ENCODE measurements around the gene G6PC1.
"Not testable (repeated sequence)": the region's sequence is repeated elsewhere in the genome, so short reads cannot be mapped to it uniquely, and the experiment has no call there.

G6PC1 gene

DNA sequence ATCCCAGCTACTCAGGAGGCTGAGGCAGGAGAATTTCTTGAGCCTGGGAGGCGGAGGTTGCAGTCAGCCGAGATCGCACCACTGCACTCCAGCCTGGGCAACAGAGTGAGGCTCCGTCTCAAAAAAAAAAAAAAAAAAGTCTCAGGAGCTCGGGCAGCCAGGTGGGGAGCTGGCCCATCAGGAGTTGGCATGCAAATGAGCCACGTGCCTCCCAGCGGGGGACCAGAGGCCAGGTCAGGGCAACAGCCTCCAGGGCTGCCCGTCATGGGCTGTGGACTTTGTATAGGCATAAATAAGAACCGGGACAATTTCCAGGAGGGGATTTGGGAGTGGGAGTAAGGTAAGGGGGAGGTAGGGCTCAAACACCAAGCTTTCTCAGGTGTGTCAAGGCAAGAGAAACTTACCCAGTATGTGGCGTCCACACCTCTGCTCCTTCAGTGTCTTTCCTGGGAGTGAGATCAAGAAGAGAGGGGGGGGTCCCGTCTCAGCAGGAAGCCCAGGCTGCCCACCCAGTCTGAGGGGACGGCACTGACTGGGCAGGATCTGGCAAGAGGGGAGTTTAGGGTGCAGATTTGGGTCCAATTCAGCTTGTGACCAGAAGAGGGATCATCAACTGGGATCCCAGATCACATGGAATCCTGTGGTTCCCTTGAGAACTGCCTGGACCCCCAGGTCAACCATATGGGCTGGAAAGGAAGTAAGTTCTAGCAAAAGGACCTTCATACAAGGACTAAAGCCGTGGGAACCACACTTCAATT, 22.3 kb upstream of the G6PC1 start:
- TF ChIP-seq, protein P1, sequence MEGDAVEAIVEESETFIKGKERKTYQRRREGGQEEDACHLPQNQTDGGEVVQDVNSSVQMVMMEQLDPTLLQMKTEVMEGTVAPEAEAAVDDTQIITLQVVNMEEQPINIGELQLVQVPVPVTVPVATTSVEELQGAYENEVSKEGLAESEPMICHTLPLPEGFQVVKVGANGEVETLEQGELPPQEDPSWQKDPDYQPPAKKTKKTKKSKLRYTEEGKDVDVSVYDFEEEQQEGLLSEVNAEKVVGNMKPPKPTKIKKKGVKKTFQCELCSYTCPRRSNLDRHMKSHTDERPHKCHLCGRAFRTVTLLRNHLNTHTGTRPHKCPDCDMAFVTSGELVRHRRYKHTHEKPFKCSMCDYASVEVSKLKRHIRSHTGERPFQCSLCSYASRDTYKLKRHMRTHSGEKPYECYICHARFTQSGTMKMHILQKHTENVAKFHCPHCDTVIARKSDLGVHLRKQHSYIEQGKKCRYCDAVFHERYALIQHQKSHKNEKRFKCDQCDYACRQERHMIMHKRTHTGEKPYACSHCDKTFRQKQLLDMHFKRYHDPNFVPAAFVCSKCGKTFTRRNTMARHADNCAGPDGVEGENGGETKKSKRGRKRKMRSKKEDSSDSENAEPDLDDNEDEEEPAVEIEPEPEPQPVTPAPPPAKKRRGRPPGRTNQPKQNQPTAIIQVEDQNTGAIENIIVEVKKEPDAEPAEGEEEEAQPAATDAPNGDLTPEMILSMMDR (IDR thresholded peaks at IDR 0.05), result no peak
- H3K27ac ChIP-seq, result no peak overlapping the region
- H3K4me1 ChIP-seq (ENCODE audit: control insufficient read depth in 1 of 2, insufficient read depth in 1 of 2, low read depth in 1 of 2, low read length in 1 of 2), result no peaks in the 10 kb centered on the region
- H3K36me3 ChIP-seq, result peaks cover 85% of the 10 kb centered on the region
- no peaks in the 10 kb centered on the region for H3K9me3 ChIP-seq
- no peak overlapping the region for H3K4me3 ChIP-seq (ENCODE audit: low read depth in 1 of 2, low read length in 1 of 2)
- no peaks in the 10 kb centered on the region for H3K27me3 ChIP-seq

DNA sequence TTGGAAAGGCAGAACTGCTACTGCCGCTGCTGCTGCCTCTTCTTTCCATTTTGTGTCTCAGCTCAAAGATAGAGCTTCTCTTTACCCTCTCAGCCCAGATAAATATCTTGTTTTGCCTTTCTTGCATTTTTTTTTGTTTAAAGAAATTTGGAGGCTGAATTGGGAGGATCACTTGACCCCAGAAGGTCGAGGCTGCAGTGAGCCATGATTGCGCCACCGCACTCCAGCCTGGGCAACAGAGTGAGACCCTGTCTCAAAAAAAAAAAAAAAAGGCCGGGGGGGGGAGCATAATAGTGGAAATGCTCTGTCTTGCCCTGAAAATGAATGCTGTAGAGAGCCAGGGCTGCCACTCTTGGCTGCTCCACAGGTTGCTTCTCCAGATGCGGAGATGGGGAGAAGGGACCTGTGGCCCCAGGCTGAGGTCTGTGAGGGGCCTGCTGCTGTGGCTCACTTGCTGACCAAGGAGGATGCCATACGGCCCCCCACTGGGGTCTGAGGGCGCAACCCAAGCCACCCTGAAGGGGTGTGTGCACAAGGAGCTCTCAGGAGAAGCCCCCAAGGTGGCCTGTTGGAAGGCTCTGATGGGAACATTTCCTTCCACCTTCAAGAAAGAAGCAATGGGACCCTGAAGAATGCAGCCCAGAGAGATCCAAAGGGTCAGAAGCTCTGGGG, 21.5 kb upstream of the G6PC1 start:
- no peak overlapping the region for H3K27ac ChIP-seq
- H3K27me3 ChIP-seq, result no peaks in the 10 kb centered on the region
- H3K9me3 ChIP-seq, result no peaks in the 10 kb centered on the region
- TF ChIP-seq, protein P1 (IDR thresholded peaks at IDR 0.05), result no peak
- H3K36me3 ChIP-seq, result peaks cover 78% of the 10 kb centered on the region
- peaks cover 7% of the 10 kb centered on the region in 2 experiments for H3K4me1 ChIP-seq (ENCODE audit: control insufficient read depth in 1 of 2, insufficient read depth in 1 of 2, low read depth in 1 of 2, low read length in 1 of 2)
- H3K4me3 ChIP-seq (ENCODE audit: low read depth in 1 of 2, low read length in 1 of 2), result no peak overlapping the region

DNA sequence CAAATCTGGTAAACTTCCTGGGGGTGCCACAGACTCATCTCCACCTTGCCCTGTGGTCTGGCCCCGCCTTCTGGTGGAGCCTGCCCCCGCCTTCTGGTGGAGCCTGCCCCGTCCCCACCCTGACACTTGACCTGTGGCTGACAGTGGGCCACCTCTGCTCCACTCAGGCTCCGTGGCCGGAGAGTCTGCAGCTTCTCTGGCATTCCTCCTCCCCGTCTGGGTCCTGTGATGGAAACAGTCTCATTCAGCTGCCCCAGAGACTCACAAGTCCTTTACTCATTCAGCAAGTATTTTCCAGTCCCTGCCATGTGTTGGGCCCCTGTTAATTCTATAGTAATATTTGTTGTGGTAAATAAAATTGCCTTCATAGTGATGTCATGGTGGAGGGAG, 21.0 kb upstream of the G6PC1 start:
- TF ChIP-seq, protein P1 (IDR thresholded peaks at IDR 0.05), result no peak
- Histone ChIP-seq H3K9me3 (no peaks in the 10 kb centered on the region), H3K4me3 (ENCODE audit: low read depth in 1 of 2, low read length in 1 of 2) (no peak overlapping the region), H3K4me1 (ENCODE audit: control insufficient read depth in 1 of 2, insufficient read depth in 1 of 2, low read depth in 1 of 2, low read length in 1 of 2) (peaks cover 13% of the 10 kb centered on the region in 2 experiments), H3K27ac (no peak overlapping the region), H3K27me3 (no peaks in the 10 kb centered on the region), H3K36me3 (peaks cover 74% of the 10 kb centered on the region)

DNA sequence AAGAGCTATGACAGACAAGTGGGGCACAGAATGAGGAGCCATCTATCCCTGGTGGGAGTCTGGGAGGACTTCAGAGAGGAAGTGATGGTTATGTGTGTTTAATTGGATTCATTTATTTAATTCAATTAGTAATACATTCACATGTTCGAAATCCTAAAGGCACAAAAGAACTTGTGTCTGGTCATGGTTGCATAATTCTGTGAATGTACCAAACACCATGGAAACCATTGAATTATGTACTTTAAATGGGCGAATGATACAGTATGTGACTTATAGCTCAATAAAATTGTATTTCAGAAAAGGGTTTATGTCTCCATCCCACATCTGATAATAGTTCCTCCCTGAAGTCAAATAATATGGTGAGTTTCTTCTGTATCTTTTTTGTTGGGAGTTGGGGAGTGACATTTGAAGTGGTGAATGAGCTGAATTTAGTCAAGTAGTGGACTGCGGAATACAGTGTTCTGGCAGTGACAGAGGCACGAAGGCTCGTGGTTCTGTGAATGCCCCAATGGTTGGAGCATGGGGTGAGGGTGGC, 19.8 kb upstream of the G6PC1 start:
- Histone ChIP-seq H3K27me3 (no peaks in the 10 kb centered on the region), H3K27ac (no peak overlapping the region), H3K36me3 (peaks cover 61% of the 10 kb centered on the region), H3K4me3 (ENCODE audit: low read depth in 1 of 2, low read length in 1 of 2) (no peak overlapping the region), H3K4me1 (ENCODE audit: control insufficient read depth in 1 of 2, insufficient read depth in 1 of 2, low read depth in 1 of 2, low read length in 1 of 2) (peaks cover 25% of the 10 kb centered on the region in 2 experiments), H3K9me3 (no peaks in the 10 kb centered on the region)
- TF ChIP-seq, protein P1 (IDR thresholded peaks at IDR 0.05), result no peak

DNA sequence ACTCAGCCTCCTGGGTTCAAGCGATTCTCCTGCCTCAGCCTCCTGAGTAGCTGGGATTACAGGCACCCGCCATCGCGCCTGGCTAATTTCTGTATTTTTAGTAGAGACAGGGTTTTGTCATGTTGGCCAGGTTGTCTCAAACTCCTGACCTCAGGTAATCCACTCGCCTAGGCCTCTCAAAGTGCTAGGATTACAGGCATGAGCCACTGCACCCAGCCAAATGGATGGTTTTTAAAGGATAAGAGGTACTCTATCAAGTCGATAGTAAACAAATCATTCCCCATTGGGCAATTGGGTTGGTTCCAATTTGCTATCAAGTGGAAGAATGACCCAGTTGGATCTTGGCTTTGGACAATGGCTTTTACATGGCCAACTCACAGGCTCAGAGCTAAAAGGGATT, 18.9 kb upstream of the G6PC1 start:
- H3K27me3 ChIP-seq; H3K27ac ChIP-seq; H3K9me3 ChIP-seq; H3K4me3 ChIP-seq (ENCODE audit: low read depth in 1 of 2, low read length in 1 of 2): not testable (repeated sequence)
- Histone ChIP-seq H3K36me3 (peaks cover 53% of the 10 kb centered on the region), H3K4me1 (ENCODE audit: control insufficient read depth in 1 of 2, insufficient read depth in 1 of 2, low read depth in 1 of 2, low read length in 1 of 2) (peaks cover 34% of the 10 kb centered on the region in 2 experiments)

DNA sequence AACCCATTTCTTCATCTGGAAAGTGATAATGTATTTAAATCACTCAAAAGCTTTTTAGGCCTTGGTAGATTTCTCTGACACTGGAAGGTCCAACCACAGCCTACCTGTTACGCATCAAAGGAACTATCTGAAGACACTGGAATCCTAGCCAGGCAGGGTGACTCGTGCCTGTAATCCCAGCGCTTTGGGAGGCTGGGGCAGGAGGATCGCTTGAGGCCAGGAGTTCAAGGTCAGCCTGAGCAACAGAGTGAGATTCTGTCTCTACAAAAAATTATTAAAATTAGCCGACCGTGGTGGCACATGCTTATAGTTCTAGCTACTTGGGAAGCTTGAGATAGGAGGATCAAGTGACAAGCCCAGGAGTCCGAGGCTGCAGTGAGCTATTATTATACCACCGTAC, 18.4 kb upstream of the G6PC1 start:
- peaks cover 38% of the 10 kb centered on the region in 2 experiments for H3K4me1 ChIP-seq (ENCODE audit: control insufficient read depth in 1 of 2, insufficient read depth in 1 of 2, low read depth in 1 of 2, low read length in 1 of 2)
- no peak overlapping the region for H3K27ac ChIP-seq
- H3K36me3 ChIP-seq, result peaks cover 49% of the 10 kb centered on the region

More for the DNA sequence above, 18.4 kb upstream of the G6PC1 start:
- H3K4me3 ChIP-seq (ENCODE audit: low read depth in 1 of 2, low read length in 1 of 2), result no peak overlapping the region
- TF ChIP-seq, protein P1 (IDR thresholded peaks at IDR 0.05), result no peak
- no peaks in the 10 kb centered on the region for H3K9me3 ChIP-seq
- no peaks in the 10 kb centered on the region for H3K27me3 ChIP-seq

Data from neutrophil (primary cell).